ENCODE results near the gene SCD.
"Not testable (repeated sequence)": the region's sequence is repeated elsewhere in the genome, so short reads cannot be mapped to it uniquely, and the experiment has no call there.

The SCD gene

DNA sequence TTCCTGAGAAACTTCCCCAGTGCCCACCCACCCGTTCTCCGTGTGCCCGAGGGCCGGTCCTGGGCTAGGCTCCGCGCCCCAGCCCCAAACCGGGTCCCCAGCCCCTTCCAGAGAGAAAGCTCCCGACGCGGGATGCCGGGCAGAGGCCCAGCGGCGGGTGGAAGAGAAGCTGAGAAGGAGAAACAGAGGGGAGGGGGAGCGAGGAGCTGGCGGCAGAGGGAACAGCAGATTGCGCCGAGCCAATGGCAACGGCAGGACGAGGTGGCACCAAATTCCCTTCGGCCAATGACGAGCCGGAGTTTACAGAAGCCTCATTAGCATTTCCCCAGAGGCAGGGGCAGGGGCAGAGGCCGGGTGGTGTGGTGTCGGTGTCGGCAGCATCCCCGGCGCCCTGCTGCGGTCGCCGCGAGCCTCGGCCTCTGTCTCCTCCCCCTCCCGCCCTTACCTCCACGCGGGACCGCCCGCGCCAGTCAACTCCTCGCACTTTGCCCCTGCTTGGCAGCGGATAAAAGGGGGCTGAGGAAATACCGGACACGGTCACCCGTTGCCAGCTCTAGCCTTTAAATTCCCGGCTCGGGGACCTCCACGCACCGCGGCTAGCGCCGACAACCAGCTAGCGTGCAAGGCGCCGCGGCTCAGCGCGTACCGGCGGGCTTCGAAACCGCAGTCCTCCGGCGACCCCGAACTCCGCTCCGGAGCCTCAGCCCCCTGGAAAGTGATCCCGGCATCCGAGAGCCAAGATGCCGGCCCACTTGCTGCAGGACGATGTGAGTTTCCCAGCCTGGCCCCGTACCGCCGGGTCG is at the start of gene SCD:
Gene SCD (plus strand): TSS at position 469 of the 803 bp plus-strand sequence. CDS start 272 bp downstream, at position 741.
- no peaks in the 10 kb centered on the region for H3K36me3 ChIP-seq
- DNase-seq: peak; percentile 73 to 89
- H3K27me3 ChIP-seq: no peaks in the 10 kb centered on the region
- intact Hi-C loops (cut with DNase I; ENCODE audit: low total_unique reads): no loop called here
- peak within 1 kb of the TSS; percentile 71 to 73 for H3K27ac ChIP-seq
- no peaks in the 10 kb centered on the region for H3K9me3 ChIP-seq
- H3K4me3 ChIP-seq: peak within 1 kb of the TSS; percentile 65 to 79
- H3K4me1 ChIP-seq: peaks cover 0 to 20% (median 11%) of the 10 kb centered on the region in 4 donors
- TF ChIP-seq, protein P1, sequence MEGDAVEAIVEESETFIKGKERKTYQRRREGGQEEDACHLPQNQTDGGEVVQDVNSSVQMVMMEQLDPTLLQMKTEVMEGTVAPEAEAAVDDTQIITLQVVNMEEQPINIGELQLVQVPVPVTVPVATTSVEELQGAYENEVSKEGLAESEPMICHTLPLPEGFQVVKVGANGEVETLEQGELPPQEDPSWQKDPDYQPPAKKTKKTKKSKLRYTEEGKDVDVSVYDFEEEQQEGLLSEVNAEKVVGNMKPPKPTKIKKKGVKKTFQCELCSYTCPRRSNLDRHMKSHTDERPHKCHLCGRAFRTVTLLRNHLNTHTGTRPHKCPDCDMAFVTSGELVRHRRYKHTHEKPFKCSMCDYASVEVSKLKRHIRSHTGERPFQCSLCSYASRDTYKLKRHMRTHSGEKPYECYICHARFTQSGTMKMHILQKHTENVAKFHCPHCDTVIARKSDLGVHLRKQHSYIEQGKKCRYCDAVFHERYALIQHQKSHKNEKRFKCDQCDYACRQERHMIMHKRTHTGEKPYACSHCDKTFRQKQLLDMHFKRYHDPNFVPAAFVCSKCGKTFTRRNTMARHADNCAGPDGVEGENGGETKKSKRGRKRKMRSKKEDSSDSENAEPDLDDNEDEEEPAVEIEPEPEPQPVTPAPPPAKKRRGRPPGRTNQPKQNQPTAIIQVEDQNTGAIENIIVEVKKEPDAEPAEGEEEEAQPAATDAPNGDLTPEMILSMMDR (IDR thresholded peaks at IDR 0.05): no peak

DNA sequence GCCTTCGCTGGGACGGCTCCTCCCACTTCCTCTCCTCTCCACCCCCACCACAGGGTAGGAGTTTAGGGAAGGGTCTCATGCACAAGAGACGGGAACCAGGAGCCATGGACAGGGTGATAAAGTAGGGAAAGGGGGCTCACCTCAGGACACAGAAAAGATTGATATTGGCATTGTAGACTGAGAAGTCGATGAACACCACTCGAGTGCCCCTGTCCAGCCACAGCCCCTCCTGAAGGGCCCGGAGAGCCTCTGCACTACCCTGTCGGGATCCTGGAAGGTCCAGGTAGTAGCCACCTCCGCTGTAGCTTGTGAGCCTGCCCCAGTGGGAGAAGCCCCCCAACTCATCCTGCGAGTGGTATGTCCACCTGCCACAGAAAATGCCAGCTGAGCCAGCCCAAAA is 49.8 kb upstream of the SCD start:
- intact Hi-C loops (cut with DNase I; ENCODE audit: low total_unique reads): no loop called here

DNA sequence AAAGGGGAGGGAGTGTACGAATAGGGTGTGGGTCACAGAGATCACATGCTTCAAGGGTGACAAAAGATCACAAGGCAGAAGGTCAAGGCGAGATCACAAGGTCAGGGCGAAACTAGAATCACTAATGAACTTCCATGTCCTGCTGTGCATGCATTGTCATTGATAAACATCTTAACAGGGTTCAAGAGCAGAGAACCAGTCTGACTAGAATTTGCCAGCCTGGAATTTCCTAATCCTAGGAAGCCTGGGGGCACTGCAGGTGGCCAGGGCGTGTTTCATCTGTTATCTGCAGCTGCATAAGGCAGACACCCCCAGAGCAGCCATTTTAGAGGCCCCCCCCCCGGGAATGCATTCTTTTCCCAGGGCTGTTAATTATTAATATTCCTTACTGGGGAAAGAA is 45.9 kb upstream of the SCD start:
- DNase-seq; intact Hi-C loops (cut with DNase I; ENCODE audit: low total_unique reads); H3K36me3 ChIP-seq; H3K4me1 ChIP-seq; H3K4me3 ChIP-seq; H3K9me3 ChIP-seq; H3K27ac ChIP-seq: not testable (repeated sequence)
- H3K27me3 ChIP-seq: peaks cover 0 to 36% of the 10 kb centered on the region in 2 donors

More for the DNA sequence above, 49.8 kb upstream of the SCD start:
- no peaks in the 10 kb centered on the region for H3K9me3 ChIP-seq
- H3K36me3 ChIP-seq: no peaks in the 10 kb centered on the region
- TF ChIP-seq, protein P1 (IDR thresholded peaks at IDR 0.05): no peak
- no peaks in the 10 kb centered on the region for H3K4me1 ChIP-seq
- H3K27ac ChIP-seq: no peak overlapping the region
- DNase-seq: no peak
- no peak overlapping the region for H3K4me3 ChIP-seq
- H3K27me3 ChIP-seq: peaks cover 0 to 33% of the 10 kb centered on the region in 2 donors

DNA sequence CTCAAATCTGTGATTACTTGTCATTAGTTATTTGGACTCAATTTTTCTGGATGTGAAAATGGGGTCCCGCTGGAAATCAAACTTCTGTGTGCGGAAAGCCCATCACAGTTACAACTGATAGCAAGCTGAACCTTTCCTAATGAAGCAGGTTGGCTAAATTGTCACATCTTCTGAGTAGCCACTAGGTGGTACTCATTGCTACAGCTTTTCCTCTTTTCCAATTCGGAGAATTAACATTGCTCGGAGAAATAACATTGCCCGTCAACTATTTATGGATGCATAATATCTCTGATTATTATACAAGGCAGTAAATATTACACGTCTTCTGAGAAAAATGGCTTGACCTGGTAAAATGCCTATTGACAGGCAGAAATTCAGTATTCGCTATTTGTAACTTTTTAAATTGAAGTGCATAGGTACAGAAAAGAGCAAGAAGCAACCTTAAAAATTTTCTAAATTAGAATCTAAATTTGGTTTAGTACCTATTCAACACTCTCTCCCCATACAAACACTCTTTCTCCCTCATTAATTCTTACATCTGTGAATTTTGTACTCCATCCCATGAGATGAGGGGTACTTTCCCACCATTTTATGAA is 43.2 kb upstream of the SCD start:
- peaks cover 0 to 39% of the 10 kb centered on the region in 2 donors for H3K27me3 ChIP-seq
- intact Hi-C loops (cut with DNase I; ENCODE audit: low total_unique reads): no loop called here
- no peak overlapping the region for H3K27ac ChIP-seq
- no peak for DNase-seq
- no peaks in the 10 kb centered on the region for H3K36me3 ChIP-seq
- H3K4me3 ChIP-seq: no peak overlapping the region
- TF ChIP-seq, protein P1 (IDR thresholded peaks at IDR 0.05): peak; percentile 36 to 40
- H3K9me3 ChIP-seq: no peaks in the 10 kb centered on the region
- H3K4me1 ChIP-seq: no peaks in the 10 kb centered on the region

DNA sequence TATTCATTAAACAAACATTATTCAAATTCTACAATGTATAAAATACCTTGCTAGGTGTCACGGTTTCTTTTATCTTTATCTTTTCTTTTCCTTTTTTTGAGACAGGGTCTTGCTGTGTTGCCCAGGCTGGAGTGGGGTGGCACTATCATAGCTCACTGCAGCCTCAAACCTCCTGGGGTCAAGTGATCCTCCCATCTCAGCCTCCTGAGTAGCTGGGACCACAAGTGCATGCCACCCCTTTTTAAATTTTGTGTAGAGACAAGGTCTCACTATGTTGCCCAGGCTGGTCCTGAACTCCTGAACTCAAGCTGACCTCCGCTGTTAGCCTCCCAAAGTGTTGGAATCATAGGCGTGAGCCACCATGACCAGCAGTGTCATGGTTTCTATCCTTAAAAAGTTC is 42.6 kb upstream of the SCD start:
- DNase-seq: no peak
- intact Hi-C loops (cut with DNase I; ENCODE audit: low total_unique reads): no loop called here
- no peaks in the 10 kb centered on the region for H3K36me3 ChIP-seq
- TF ChIP-seq, protein P1 (IDR thresholded peaks at IDR 0.05): no peak
- no peak overlapping the region for H3K4me3 ChIP-seq
- no peaks in the 10 kb centered on the region for H3K9me3 ChIP-seq
- no peaks in the 10 kb centered on the region for H3K4me1 ChIP-seq
- peaks cover 0 to 39% of the 10 kb centered on the region in 2 donors for H3K27me3 ChIP-seq
- H3K27ac ChIP-seq: no peak overlapping the region

DNA sequence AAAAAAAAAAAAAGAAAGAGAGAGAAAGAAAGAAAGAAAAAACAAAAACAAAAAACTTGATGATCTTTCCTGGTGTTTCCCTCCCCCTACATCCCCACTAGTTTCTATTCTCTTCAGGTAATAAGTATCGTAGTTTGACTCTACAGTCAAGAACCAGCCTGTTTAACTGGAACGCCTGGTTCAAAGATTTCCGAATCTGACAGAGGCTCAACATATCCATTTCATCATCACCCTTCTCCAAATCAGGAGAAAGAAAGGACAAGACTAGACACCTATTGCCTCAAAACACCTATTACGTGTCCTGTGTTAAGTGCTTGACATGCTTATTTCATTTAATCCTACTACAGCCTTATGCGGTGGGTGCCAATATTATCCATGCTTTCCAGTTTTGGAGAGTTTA is 40.2 kb upstream of the SCD start:
- intact Hi-C loops (cut with DNase I; ENCODE audit: low total_unique reads): no loop called here
- DNase-seq: no peak
- TF ChIP-seq, protein P1 (IDR thresholded peaks at IDR 0.05): no peak
- Histone ChIP-seq H3K27me3 (peaks cover 0 to 40% of the 10 kb centered on the region in 2 donors), H3K36me3 (no peaks in the 10 kb centered on the region), H3K9me3 (no peaks in the 10 kb centered on the region), H3K4me3 (no peak overlapping the region), H3K27ac (no peak overlapping the region), H3K4me1 (no peaks in the 10 kb centered on the region)

Data from tibial artery (tissue), 4 donors.